Calu3 (cell line): ENCODE results near the gene ELAVL1. TPM values are rescaled to one million over a fixed set of nuclear protein-coding genes. Genes with fewer than 3 reads are reported as not detected.

ENCODE experiments used
- Bru-seq: library from RNA; stranded (reverse); fragments of 400-500 nt; gene quantifications from one replicate; lab custom pipeline; 2021; lab: Mats Ljungman, UMichigan
- BruChase-seq, 2 experiments: library from RNA; stranded (reverse); fragments of 400-500 nt; gene quantifications; one replicate each; lab custom pipeline; 2021; lab: Mats Ljungman, UMichigan
- BruUV-seq: library from RNA; stranded (reverse); fragments of 400-500 nt; replicated peaks from 2 replicates; lab custom pipeline; 2021; lab: Mats Ljungman, UMichigan
- CTCF ChIA-PET: fragments of 300-600 bp; sonication (Branson Sonifier 250); formaldehyde crosslinking; loops from one replicate; lab custom pipeline; 2022; ENCODE audit warnings: antibody characterized with exemption; lab: Charles Lee
- DNase-seq: peaks from one replicate; pipeline ENCODE4 v3.0.0; 2022
- H3K27ac Mint-ChIP-seq: one replicate; pipeline ENCODE4 v1.8.0; 2022; ENCODE audit warnings: mixed read lengths; ENCODE audit not compliant: unreplicated experiment
- H3K27me3 Mint-ChIP-seq: one replicate; pipeline ENCODE4 v1.8.0; 2022; ENCODE audit warnings: mixed read lengths; ENCODE audit not compliant: unreplicated experiment
- H3K36me3 Mint-ChIP-seq: one replicate; pipeline ENCODE4 v1.8.0; 2022; ENCODE audit warnings: mild to moderate bottlenecking, moderate library complexity, mixed read lengths; ENCODE audit not compliant: insufficient read depth, unreplicated experiment
- H3K4me1 Mint-ChIP-seq: one replicate; pipeline ENCODE4 v1.8.0; 2022; ENCODE audit warnings: mild to moderate bottlenecking, low read depth, mixed read lengths; ENCODE audit not compliant: unreplicated experiment
- H3K4me3 Mint-ChIP-seq: one replicate; pipeline ENCODE4 v1.8.0; 2022; ENCODE audit warnings: mild to moderate bottlenecking, low read depth, moderate library complexity, mixed read lengths; ENCODE audit not compliant: unreplicated experiment
- H3K9me3 Mint-ChIP-seq: one replicate; pipeline ENCODE4 v1.8.0; 2022; ENCODE audit warnings: low read depth, mixed read lengths; ENCODE audit not compliant: unreplicated experiment
- intact Hi-C: fragments of 100-400 bp; cut with micrococcal nuclease; formaldehyde crosslinking; loops from one replicate; pipeline ENCODE4 v1.10.0; 2022; ENCODE audit not compliant: unreplicated experiment
- long read RNA-seq: library from polyadenylated mRNA; stranded (forward); transcript quantifications from one replicate; pipeline ENCODE4 v2.0.0, GENCODE V29; 2022
- total RNA-seq: library from RNA; stranded (reverse); gene quantifications from 2 replicates; pipeline ENCODE4 v1.2.3, GENCODE V29; 2022
- TF ChIP-seq, protein P1 (sequence below): fragments of 200-600 bp; IDR thresholded peaks from one replicate; pipeline ENCODE4 v1.8.0; 2022; ENCODE audit warnings: antibody characterized with exemption; ENCODE audit not compliant: unreplicated experiment

Gene ELAVL1
- total RNA-seq (81.2 and 84.9 TPM in 2 replicates), Bru-seq, nascent RNA (percentile 71 among the genes with signal in this experiment), BruChase-seq, experiment 1, labeled RNA remaining after a 6-hour chase (percentile 84 among the genes with signal in this experiment), BruChase-seq, experiment 2, labeled RNA remaining after a 2-hour chase (percentile 77 among the genes with signal in this experiment)
- long read RNA-seq, full-length matches to known transcripts, result 162 of 178 reads
- long read RNA-seq, partial matches to known transcripts, result 6 of 178 reads
- long read RNA-seq, other reads (novel, unspliced or antisense), result 10 of 178 reads

DNA sequence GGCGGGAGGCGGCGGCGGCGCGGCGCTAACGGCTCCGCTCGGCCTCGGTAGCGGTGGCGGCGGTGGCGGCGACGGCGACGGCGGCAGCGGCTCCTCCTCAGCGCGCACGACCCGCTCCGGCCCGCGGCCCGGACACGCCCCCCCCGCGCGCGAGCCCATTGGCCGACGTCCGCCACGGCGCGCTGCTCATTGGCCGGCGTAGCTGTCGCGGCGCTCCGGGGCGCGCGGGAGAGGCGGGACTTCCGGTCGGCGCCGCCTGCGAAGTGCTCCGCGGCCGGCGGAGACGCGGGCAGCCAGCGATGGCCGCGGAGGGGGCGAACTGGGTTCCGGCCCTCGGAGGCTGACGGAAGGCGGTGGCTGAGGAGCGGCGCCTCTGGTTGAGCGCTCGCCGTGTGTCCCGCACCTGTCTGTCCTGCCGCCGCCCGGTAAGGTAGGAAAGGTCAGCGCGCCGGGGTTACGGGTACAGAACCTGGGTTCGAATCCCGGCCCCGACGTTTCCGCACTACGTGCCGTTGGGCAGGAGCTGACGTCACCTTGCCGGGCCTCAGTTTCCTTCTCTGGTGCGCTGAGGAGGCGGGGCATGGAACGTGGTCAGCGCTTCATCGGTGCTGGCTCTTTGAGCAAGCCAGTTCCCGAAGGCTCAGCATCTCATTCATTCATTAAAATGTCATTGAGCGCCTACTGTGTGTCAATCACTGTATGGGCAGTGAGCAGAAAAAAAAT is at the start of gene ELAVL1:
Gene ELAVL1 (minus strand): TSS at position 108 of the 723 bp plus-strand sequence. CDS start 13,826 bp downstream, outside the sequence.
- Mint-ChIP-seq H3K4me3 (peak within 1 kb of the TSS; percentile 80), H3K4me1 (peaks cover 23% of the 10 kb centered on the region), H3K27ac (peak within 1 kb of the TSS; percentile 71), H3K36me3 (peaks cover 29% of the 10 kb centered on the region), H3K9me3 (no peaks in the 10 kb centered on the region), H3K27me3 (no peaks in the 10 kb centered on the region)
- TSS peak; percentile 77 for BruUV-seq
- DNase-seq, result peak; percentile 92
- CTCF ChIA-PET, result interaction anchor here (0.6 to 0.7 kb wide), 2 partner anchors 24 to 107 kb away, joined by 3 read pairs; no protein-coding TSS in a partner anchor
- TF ChIP-seq, protein P1, sequence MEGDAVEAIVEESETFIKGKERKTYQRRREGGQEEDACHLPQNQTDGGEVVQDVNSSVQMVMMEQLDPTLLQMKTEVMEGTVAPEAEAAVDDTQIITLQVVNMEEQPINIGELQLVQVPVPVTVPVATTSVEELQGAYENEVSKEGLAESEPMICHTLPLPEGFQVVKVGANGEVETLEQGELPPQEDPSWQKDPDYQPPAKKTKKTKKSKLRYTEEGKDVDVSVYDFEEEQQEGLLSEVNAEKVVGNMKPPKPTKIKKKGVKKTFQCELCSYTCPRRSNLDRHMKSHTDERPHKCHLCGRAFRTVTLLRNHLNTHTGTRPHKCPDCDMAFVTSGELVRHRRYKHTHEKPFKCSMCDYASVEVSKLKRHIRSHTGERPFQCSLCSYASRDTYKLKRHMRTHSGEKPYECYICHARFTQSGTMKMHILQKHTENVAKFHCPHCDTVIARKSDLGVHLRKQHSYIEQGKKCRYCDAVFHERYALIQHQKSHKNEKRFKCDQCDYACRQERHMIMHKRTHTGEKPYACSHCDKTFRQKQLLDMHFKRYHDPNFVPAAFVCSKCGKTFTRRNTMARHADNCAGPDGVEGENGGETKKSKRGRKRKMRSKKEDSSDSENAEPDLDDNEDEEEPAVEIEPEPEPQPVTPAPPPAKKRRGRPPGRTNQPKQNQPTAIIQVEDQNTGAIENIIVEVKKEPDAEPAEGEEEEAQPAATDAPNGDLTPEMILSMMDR, result no peak
- intact Hi-C loops, result no loop called here

DNA sequence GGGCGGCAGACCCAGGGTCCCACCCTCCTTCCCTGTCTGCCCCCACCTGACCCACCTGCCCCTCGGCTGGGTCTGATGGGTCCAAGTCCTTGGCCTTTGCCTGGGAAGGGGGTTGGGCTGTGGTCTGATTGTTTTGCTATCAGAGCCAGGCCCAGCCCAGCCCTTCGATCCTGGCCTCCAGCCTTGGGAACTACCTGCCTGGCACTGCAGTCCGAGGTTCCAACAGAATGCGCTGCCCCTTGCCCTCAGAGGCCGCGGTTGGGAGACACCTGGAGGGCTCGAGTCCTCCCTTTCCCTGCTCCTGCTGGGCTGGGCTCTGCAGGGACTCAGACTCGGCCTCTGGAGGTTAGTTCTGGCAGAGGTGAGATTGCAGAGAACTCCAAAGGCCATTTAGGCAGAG is 48.7 kb upstream of the ELAVL1 start:
- intact Hi-C loops, result no loop called here
- TF ChIP-seq, protein P1, result no peak
- H3K36me3 Mint-ChIP-seq, result no peaks in the 10 kb centered on the region
- DNase-seq, result no peak
- CTCF ChIA-PET, result no interaction called here
- no peaks in the 10 kb centered on the region for H3K9me3 Mint-ChIP-seq
- H3K27me3 Mint-ChIP-seq, result no peaks in the 10 kb centered on the region
- H3K27ac Mint-ChIP-seq, result no peak overlapping the region
- H3K4me1 Mint-ChIP-seq, result no peaks in the 10 kb centered on the region
- BruUV-seq, result no TSS peak
- H3K4me3 Mint-ChIP-seq, result no peak overlapping the region

DNA sequence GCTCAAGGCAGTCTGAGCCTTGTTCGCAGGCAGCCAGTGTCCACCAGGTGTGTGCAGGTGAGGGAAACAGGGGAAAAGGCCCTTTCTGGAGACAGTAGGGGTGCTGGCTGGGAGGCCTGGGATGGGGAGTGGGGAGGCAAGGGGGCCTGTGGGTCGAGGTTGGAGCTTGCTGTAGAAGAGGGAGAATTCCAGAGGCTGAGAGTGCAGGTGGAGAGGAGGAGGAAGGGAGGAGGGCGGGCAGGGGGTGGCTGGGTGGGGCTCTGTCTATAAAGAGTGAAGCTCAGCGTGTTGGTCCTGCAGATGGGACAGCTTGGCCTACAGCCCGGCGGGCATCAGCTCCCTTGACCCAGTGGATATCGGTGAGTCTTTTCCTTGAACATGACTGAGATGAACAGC is 47.0 kb upstream of the ELAVL1 start, which contains the start of gene CCL25:
Gene CCL25 (plus strand): TSS at position 297 of the 396 bp plus-strand sequence. CDS start 290 bp downstream, outside the sequence.
- CTCF ChIA-PET, result no interaction called here
- TF ChIP-seq, protein P1, result no peak
- Mint-ChIP-seq H3K36me3 (no peaks in the 10 kb centered on the region), H3K4me3 (no peak within 1 kb of the TSS), H3K27ac (no peak within 1 kb of the TSS), H3K27me3 (peaks cover under 1% of the 10 kb centered on the region), H3K9me3 (no peaks in the 10 kb centered on the region), H3K4me1 (no peaks in the 10 kb centered on the region)
- no peak for DNase-seq
- intact Hi-C loops, result no loop called here
- no TSS peak for BruUV-seq

DNA sequence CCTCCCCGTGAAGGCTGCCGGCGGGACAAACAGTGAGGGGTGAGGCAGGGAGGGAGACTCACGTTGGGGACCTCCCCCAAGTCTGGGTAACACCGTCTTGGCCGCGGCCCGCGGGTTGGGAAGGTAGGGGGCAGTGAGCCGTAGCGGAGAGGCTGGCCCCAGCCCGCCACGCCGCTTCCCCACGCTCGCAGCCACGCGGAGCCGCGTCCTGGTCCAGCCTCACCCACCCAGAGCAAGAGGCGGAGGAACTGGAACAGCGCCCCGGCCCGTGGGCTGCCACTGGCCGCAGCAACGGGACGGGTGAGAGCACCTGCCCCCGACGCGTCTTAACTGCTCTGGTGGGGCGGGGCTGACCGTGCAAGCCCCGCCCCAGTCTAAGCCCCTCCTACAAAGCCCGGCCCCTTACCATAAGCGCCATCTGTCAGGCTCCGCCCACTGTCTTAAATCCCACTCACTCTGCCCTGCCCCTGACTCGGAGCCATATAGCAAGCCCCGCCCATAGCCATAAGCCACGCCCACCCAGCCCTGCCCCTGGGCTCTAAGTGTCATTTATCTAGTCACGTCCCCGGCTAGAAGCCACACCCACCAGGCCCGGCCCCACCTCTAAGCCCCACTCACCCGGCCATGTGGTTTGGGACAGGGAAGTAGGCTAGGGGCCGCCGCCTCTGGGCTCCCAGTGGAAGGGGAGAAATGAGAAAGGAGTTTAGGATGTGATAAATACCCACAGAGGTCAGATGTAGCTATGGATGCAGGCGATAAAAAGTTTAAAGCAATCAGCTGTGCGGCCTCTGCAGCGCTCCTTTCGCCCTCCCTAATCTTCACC is 45.0 kb upstream of the ELAVL1 start:
- DNase-seq, result peak; percentile 13
- TF ChIP-seq, protein P1, result no peak
- no TSS peak for BruUV-seq
- no peaks in the 10 kb centered on the region for H3K4me1 Mint-ChIP-seq
- H3K36me3 Mint-ChIP-seq, result no peaks in the 10 kb centered on the region
- H3K27me3 Mint-ChIP-seq, result peaks cover 13% of the 10 kb centered on the region
- CTCF ChIA-PET, result no interaction called here
- H3K9me3 Mint-ChIP-seq, result no peaks in the 10 kb centered on the region
- no peak overlapping the region for H3K27ac Mint-ChIP-seq
- H3K4me3 Mint-ChIP-seq, result no peak overlapping the region
- intact Hi-C loops, result no loop called here
